ENCODE results near the gene RELCH.

RELCH gene

DNA sequence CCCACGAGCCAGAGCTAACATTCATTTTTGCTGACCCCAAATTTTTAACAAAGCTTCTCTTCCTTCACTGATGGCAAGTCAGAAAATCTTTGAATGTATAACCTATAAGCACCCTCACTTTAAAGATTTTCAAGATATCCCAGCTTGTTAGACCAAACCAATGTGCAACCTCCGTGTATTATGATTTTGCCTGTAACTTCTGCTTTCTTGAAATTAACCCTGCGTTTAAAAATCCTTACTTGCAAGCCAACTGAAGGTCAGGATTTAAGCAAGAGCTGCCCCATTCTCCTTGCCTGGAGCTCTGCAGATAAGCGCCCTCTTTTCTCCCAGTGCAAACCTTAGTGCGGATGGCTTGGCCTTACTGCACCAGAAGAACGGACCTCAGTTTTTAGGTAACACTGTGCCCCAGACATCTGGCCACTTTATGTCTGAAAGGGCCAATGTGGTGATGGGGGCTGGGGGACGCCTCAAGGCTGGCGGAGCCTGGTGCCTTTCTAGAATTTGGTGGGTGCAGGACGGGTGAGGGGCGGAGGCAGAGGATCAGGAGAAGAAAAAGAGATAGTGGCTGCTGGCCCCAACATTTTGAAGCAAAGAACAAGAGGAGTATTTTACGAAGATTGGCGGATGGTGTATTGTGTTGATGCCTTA, 137.2 kb downstream of the RELCH start:
- peak; percentile 5 for DNase-seq

DNA sequence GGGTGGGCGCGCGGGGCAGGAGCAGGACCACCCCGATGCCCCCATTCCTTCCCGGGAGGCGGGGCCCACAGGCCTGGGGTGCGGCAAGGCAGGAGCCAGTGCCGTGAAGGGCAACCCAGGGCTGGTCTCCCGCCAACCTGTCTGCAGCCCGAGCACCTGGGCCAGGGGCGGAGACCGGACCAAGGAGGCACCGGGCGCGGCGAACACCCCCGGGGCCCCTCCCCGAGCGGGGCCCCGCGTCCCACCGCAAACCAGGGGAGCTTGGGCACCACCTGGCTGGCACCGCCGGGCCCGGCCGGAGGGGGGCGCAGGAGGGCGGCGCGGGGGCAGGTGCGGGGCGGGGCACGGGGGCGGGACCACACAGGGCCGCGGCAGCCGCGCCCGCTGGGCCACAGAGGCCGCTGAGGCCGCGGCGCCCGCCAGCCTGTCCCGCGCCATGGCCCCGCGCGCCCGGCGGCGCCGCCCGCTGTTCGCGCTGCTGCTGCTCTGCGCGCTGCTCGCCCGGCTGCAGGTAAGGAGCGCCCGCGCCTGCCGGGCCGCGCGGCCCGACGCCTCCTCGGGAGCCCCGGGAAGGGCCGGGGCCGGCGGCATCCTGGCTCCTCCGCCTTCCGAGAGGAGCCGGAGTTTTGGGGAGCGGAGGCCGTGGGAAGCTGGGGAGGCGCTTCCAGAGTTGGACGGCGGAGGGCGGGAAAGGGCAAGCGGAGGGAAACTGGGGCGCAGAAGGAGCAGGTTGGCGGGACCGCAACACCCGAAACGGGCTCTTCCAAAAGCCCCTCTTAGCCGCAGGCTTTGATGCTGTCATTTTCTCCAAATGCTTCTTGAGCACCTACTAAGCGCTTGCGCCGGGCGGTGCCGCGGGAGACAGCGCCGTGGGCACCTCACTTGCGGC, 138.1 kb downstream of the RELCH start, which contains the start of gene TNFRSF11A:
TNFRSF11A (plus strand) TSS at position 394 of the 889 bp plus-strand sequence; CDS start at position 437, 43 bp downstream.
- DNase-seq = no peak

DNA sequence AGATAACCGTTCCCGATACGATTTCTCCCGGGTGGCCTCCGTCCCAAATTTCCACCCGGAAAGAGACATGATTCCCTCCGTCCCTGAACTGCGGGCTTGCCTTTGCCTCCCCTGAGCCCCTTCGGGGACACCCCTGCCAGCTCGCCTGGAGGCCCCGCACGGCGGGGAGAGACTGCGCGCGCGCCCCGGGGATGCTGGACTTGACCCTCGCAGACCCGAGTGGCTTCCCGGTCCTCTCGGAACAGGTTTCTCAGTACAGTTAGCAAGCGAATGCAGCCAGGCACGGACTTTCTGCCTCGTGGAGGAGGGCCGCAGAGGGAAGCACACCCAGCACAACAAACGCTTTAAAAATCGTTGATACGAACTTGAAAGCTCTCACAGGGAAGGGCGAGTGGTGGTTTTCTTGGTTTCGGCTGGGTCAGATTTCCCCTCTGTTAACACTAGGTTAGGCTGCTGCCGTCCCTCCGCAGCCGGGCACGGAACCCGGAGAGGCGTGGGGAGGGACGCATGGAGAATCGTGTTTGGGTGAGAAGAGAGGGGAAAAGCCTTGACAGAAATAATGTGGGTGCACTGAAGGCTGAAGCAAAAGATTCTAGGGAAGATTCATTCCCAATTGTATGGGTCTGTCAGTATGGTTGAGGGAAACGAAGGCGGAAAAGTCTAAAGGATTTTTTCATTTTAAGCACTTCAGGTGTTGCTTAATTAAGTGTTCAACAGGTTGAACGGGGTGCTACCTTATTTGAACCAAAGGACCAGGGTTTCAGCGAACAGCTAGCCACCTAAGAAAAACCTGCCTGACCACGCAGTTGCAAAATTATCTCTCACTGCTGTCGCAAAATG, 139.0 kb downstream of the RELCH start:
- DNase-seq = no peak

DNA sequence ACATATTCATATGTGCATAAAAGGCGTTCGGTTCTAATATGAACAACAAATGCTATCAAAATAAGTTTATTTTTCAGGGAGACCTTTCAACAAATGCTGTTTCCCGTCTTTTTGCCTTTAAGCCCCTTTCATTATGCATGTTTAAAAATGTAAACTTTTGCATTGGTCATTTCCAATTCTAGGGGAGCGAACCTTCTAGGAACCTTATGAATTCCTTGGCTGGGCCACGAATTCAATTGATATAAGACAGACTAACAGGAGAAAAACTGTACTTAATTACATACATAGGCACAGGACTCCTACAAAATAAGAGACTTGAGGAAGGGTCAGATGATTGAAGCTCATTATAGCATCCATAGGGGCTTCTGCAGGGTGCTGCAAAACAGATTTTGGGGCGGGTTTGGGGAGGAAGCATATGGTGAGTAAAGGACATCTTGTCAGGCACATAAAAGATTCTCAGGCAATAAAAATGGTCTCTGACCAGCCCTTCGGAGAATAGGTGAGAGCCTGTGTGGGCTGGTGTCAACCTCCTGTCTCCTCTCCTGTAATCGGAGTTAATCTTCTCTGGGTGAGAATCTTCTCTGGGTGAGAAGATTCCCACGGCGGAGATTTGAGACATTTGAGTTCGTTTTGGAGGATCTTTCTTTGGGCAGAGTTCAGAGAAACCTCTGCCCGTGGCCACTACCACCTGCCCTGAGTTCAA, 139.7 kb downstream of the RELCH start:
- no peak for DNase-seq

DNA sequence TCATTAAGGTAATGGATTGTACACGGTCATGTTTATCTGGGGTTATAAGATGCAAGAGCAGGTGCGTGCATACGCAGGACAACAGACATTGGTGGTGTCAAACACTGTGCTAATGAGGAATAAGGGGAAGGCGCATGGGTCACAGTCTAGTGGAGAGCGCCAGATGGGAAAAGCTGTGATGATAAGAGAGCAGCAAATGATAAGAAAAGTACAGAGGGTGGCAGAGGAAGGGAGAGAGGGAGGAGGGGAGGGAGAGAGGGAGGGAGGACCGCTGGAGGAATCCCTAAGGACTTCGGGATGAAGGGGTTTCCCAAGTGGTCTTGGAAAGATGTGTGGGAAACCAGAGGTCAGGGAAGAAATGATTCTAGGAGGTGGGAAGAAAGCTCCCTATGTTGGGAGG, 140.9 kb downstream of the RELCH start:
- no peak for DNase-seq

DNA sequence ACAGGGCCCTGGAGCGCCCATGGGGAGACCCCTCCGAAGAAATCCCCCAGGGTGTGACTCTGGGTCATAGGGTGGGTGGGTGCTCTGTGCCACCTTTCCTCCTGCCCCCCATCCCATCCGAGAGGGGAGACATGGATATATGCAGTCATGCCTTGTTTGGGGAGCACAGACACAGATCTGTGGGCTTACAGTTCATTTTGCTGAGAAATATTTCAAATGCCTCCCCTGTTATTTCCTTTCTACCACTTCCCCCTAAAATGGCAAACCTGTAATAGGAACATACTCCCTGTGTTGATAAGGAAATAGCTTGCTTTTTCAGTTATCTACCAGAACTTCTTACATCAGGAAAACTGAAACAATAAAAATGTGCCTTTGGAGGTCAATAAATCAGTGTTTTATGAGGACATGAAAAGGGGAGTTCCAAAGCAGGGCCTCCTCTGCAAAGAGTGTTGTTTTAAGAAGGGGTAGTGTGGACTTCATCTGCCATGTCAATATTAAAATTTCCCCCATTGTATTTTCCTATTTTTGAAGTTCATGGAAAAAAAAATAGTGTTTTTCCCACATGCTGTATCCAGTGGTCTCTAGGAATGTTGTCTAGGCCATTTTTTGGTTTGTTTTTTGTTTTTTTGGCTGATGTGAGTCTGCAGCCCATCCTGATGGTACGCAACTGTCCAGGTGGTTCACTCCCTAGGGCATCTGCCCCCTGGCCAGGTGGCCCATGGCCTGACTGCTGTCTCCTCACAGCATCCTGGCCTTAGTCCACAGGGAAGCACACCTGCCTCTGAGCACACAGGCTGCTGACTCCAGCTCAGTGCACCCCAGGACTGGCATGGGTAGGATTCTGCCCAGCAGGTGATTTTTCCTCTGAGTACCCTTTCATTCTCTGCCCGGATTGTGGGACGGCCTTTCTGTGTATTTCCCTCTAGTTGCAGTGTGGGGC, 141.8 kb downstream of the RELCH start:
- DNase-seq = no peak

DNA sequence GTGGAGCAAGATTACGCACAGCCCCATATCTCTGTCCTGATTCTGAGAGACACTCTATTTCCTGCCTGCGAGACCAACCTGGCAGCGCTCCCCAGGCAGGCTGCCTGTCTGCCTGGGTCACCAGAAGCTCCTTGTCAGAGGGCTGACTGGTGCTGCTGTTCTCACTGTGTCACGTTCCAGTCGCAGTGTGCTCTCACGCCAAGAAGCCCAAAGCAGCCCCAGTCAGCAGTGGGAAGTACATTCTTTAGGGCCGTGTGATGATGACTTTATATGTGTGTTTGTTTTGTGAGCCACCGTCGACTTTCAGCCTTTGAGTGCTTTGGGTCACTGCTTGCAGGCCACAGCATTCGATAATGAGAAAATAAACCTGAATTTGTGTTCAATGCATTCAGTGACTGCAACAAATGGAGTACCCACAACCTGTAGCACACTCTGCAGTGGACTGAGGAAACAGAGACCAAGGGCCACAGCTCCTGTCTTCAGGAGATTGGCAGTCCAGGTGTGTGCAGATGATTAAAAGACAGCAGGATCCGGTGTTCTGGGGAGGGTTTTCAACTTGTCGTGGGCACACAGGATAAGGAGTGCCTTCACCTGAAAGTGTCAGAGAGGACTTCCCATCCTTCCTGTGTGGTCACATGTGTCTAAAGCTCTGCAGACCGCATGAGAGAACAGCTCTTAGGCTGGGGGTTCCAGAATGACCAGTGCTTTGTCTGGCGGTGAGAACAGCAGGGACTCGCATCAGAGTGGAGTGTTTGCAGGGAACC, 142.8 kb downstream of the RELCH start:
- DNase-seq = no peak

DNA sequence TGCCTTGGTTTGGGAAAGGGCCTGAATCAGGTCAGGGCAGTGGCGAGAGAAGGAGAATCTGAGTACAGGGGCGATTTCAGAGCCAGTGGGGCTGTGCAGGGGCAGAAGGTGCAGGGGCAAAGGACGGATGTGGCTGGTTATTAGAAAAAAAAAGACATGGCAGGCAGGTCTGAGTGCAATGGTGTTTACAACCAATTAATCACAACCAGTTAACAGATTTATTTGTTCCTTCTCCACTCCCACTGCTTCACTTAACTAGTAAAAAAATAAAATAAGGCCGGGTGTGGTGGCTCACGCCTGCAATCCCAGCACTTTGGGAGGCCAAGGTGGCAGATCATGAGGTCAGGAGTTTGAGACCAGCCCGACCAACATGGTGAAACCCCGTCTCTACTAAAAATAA, 143.6 kb downstream of the RELCH start:
- no peak for DNase-seq

DNA sequence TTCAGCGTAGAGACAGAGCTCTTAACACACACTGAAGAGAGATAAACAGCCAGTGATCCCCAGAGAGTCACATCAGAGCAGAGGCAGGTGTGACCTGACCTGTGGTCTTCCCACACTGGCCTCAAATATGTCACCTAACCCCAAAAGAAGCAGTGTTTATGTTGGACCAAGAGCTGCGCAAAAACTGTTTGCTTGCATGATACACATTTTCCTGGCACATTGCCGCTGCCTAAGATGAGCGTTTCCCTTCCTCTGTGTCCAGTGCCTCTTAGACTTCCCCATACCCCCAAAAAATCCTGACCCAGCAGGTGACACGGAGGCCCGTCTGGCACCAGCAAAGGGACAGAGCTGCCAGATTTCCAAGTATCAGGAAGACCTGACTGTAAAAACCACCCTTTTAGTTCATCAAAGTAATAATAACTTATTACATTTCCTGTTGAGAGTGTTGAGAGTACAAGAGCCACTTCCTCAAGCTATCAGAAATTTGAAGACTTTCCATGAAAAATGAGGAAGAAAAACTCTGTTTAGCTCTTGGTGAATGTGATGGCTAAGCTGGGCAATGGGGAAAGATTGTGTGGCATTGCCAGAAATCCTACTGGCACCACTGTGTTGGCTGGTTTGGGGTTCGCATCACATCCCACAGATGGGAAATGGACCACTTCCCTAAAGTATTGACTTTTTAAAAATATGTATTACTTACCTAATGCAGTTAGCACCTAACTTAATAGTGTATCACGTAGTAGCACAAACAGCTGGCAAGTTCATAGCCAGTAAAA, 144.7 kb downstream of the RELCH start:
- DNase-seq = no peak

DNA sequence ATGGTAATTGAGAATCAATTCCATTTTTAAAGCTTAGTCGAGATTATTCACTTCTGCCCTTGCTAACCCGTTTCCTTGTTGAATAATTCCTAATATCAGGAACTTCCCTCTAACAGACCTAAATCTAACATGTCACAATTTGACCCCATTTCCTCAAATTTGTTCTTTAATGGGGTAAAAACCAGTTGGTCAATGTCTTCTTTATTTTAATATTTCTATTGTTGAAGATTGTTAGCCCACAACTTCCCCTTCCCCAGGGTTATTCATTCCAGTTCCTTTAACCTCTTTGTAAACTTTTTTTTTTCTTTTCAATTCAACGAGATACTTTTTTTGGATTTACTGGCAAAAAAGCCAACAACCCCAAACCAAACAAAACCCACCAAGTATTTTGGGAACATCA, 145.4 kb downstream of the RELCH start:
- no peak for DNase-seq

DNA sequence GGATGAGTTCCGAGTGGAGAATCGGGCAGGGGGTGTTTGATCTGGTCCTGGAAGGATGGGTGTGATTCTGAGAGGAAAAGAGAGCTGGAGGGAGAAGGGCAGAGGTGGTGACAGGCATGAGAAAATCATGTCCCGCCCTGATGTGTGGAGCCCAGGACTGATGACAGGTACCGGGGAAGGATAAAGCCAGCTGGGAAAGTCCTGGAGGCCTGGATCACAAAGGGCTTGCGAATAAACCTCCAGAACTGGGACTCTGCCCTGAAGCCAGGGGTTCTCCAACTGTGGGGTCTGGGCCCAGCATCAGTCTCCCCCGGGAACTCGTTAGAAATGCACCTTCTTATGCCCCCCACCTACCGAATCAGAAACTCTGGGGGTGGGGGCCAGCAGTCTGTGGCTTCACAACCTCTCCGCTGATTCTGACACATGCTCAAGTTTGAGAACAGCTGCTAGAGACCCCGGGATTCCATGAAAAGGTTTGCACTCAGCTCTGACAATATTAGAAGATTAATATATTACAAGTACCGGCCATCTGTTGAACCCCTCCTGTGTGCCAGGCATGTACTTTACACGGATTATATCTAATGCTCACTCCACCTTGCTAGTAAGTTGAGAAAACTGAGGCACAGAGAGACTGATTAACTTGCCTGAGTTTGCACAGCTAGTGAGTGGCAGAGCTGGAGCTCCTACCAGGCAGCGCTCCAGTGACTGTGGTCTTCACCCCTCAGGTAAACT, 146.1 kb downstream of the RELCH start:
- no peak for DNase-seq

DNA sequence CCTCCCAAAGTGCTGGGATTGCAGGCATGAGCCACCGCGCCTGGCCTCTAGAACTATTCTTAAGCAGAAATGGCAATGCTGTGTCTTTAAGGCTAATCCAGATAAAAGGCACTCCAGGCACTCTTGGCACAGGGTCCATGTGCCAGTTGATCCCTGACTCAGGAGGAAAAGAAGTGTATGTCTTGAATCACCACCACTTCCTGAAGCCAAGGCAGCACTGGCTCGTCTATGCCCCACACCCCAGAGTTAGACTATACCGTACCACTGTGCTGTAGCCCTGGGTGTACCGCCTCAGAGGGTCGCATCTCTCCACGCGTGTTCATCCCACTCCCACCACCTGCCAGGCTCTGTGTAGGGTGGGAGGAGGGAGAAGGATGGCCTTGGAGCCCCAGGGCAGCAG, 147.1 kb downstream of the RELCH start:
- no peak for DNase-seq

DNA sequence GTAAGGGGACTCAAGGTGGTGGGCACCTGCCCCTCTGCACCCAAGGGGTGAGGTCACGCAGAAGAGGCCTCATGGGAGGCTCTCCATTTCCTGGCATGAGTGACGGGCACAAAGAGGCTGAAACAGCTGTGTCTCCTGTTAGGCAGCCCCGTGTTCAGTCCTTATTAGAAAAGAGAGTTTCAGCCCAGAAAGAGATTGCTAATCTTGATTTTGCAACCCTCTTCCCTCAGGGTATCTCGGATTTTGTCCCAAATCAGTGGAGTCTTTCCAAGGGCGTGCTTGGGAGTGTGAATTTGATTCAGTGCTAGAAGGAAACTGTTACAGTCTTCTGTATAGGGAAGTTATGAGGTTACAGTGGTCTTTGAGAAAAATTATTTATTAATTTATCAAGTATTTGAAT, 148.4 kb downstream of the RELCH start:
- no peak for DNase-seq

DNA sequence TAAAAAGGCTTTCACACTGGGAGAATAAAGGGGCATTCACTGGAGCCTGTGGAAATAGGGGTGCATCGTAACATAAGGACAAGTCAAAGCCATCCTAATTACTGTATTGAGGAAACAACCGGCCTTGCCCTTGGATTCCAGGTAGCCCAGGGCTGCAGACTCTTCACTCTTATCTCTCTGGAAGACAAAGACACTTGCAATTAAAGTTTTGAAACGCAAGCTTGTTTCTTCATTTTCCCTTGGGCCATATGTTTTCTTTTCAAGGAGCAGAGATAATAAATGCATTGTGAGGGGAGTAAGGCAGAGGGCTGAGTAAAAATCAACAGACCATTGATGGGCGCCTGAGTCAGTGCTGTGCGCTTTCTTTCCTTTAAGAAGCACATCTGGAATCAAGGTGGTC, 149.6 kb downstream of the RELCH start:
- DNase-seq = no peak

DNA sequence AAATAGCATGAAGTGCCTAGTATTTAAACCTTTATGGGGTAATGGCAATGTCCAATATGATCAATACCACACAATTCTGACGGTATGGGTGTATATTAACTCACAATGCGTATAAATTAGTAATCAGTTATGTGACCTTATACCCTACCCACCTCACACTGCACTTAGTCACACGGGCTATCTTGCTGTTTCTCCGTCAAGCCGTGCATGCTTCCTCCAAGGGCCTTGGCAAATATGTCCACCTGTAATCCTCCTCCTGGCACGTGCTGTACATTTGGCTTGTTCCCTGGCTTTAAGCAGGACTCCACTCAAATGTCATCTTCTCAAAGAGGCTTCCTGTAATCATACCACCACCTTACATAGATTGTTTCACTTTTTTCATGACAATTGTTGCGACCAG, 150.3 kb downstream of the RELCH start:
- DNase-seq = no peak

DNA sequence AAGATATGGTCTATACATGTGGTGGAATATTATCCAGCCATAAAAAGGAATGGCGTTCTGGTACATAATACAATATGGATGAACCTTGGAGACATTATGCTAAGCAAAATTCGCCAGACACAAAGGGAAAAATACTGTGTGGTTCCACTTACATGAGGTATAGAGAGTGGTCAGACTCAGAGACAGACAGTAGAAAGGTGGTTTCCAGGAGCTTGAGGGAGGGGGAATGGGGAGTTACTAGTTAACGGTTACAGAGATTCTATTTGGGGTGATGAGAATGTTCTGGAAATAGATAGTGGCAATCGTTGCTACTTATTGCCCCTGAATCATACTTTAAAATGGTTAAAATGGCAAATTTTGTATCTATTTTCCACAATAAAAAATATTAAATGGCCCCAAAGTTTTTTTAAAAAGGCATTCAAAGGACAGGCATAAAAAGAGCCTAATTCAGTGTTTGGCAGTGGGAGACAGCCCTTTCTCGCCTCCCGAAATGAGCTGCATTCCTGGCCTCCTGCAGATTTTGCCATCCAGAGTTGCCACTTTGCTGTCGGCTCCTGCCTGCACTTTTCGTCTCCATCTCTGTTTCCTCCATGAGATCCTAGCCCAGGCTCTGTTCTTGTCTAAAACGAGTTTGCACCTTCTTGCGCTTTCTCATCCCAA, 151.5 kb downstream of the RELCH start:
- no peak for DNase-seq

DNA sequence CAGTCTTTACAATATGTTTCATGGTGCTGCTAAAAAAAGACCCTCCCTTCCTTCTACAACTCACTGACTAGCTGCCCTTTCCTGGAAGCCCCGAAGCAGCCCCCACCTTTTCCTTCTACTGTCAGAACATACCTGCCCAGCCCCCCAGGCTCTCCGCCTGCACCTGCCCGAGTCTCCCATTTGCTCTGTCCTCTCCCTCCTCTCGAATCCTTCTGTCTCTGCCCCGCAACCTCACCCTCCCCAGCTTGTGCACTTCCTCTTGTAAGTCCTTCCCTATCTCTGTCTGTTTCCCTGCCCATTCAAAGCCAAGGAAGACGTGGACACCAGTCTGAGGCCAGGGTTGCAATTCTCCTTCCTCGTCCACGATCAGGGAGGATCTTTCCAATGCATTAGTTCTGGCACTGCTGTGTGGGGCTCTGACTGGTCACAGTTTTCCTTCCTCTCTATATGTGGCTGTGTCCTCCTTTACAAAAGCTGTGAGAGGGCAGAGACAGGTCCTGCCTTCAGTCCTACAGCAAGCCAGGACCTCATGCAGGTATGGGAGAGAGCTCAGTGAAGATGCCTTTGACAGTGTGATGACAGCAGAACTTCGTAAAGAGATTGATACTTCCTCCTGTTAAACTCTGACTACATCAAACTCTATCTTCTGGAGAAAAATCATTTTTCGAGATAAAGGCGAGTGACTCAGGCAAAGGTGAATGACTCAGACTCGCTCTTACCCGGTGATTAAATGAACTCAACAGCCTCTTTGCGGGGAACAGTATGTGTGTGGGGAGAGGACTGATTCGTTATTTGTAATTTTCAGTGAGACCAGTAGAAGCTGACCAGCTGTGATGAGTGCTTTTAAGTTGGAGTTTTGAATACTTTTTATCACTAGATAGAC, 152.3 kb downstream of the RELCH start:
- DNase-seq = no peak

DNA sequence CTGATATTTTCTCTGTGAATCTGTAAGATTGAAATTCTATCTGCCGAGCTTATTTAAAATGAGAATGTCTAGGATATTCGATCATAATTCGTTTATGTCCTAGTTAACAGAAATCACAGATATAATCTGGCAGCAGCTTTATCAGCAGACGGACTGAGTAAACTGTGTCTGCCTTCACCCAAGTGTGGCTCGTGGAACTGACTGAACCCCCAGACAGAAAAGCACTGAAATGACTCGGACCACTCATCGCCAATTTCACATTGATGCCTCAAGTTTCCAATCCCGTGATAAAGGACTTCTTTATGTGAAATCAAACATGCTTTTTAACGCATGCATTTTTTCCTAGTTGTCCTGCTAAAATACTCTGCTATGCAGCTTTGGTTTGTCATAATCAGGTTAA, 153.9 kb downstream of the RELCH start:
- DNase-seq = no peak
